ENCODE data around the gene MAPRE3.

DNA sequence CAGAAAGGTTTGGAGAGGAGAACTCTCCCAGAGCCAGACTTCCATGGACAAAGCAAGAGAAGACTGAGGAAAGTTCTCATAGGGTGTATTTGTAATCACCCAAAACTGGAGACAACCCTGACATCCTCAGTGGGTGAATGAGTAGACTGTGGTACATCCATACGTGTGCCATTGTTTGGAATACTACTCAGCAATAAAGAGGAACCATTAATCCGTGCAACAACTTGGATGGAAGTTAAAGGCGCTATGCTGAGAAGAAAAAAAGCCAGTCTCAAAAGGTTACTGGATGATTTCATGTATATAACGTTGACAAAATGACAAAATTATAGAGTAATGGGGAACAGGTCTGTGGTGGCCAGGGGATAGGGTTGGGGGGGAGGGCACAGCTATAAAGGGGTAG lies 38.2 kb downstream of the MAPRE3 start:
- no peak for TF ChIP-seq EZH2phosphoT487 (IDR thresholded peaks at IDR 0.05; ENCODE audit: insufficient read depth, low read depth)
- TF ChIP-seq EZH2 (IDR thresholded peaks at IDR 0.05; ENCODE audit: insufficient read depth, poor library complexity, severe bottlenecking) = no peak
